ENCODE results near the gene ACP4. TPM values are rescaled to one million over a fixed set of nuclear protein-coding genes. Genes with fewer than 3 reads are reported as not detected.

ACP4 gene
- total RNA-seq, 1 donor = not detected

DNA sequence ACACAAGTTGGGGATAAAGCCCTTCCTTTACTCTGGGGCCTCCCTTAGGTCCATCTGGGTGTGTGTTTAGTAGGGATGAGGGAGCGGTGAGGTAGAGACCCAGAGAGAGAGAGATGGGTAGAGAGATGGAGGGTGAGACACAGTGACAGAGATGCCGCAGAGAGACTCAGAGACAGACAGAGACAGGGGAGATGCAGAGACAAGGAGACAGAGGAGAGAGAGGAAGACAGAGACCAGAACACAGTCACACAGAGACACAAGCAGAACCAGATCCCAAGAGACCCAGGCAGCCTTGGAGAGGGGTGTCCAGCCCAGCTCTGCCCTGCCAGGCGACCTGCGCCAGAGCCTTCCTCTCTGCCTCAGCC lies 31.0 kb downstream of the ACP4 start:
- TF ChIP-seq, protein P1, sequence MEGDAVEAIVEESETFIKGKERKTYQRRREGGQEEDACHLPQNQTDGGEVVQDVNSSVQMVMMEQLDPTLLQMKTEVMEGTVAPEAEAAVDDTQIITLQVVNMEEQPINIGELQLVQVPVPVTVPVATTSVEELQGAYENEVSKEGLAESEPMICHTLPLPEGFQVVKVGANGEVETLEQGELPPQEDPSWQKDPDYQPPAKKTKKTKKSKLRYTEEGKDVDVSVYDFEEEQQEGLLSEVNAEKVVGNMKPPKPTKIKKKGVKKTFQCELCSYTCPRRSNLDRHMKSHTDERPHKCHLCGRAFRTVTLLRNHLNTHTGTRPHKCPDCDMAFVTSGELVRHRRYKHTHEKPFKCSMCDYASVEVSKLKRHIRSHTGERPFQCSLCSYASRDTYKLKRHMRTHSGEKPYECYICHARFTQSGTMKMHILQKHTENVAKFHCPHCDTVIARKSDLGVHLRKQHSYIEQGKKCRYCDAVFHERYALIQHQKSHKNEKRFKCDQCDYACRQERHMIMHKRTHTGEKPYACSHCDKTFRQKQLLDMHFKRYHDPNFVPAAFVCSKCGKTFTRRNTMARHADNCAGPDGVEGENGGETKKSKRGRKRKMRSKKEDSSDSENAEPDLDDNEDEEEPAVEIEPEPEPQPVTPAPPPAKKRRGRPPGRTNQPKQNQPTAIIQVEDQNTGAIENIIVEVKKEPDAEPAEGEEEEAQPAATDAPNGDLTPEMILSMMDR (IDR thresholded peaks at IDR 0.05; ENCODE audit: extremely low read depth, low read depth, low read length) = no peak
- no peak overlapping the region for H3K4me3 ChIP-seq (ENCODE audit: insufficient read depth, low read length)
- H3K9me3 ChIP-seq (ENCODE audit: low read depth, low read length) = no peaks in the 10 kb centered on the region
- no peaks in the 10 kb centered on the region for H3K4me1 ChIP-seq (ENCODE audit: insufficient read depth, low read length)
- no peaks in the 10 kb centered on the region for H4K20me1 ChIP-seq (ENCODE audit: insufficient read depth, low read length)
- no peak overlapping the region for H3K27ac ChIP-seq (ENCODE audit: low read depth, low read length)
- H3K27me3 ChIP-seq (ENCODE audit: insufficient read depth, low read length) = peaks cover 28% of the 10 kb centered on the region
- no peak overlapping the region for H3K4me2 ChIP-seq (ENCODE audit: insufficient read depth, low read length)
- H3K36me3 ChIP-seq (ENCODE audit: insufficient read depth, low read length) = no peaks in the 10 kb centered on the region
- no peak for DNase-seq (ENCODE audit: insufficient read length, low spot score, missing footprints)
- no peaks in the 10 kb centered on the region for H3K79me2 ChIP-seq (ENCODE audit: insufficient read depth, low read length)
- no peak overlapping the region for H2AFZ ChIP-seq (ENCODE audit: low read length)

DNA sequence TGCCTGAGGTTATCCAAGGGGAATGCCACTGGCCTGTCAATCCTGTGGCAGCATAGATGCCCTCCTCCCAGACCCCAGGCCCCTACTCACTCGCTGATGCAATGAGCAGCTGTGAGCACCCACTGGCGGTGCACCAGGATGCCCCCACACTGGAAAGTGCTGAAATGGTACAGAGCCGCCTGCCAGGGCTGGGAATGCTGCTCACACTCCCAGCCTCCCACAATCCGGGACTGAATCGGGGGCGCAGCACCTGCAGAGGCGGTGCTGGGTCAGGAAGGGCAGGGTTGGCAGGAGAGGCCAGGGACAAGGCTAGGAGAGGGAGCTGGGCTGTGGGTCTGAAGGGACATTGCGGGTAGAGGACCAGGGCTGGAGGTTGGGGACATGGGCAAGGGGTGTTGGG lies 31.4 kb downstream of the ACP4 start:
- H3K27me3 ChIP-seq (ENCODE audit: insufficient read depth, low read length) = peaks cover 28% of the 10 kb centered on the region
- TF ChIP-seq, protein P1 (IDR thresholded peaks at IDR 0.05; ENCODE audit: extremely low read depth, low read depth, low read length) = no peak
- H3K27ac ChIP-seq (ENCODE audit: low read depth, low read length) = no peak overlapping the region
- no peaks in the 10 kb centered on the region for H3K9me3 ChIP-seq (ENCODE audit: low read depth, low read length)
- no peak overlapping the region for H2AFZ ChIP-seq (ENCODE audit: low read length)
- no peak overlapping the region for H3K4me3 ChIP-seq (ENCODE audit: insufficient read depth, low read length)
- no peaks in the 10 kb centered on the region for H3K4me1 ChIP-seq (ENCODE audit: insufficient read depth, low read length)
- H3K79me2 ChIP-seq (ENCODE audit: insufficient read depth, low read length) = no peaks in the 10 kb centered on the region
- H3K36me3 ChIP-seq (ENCODE audit: insufficient read depth, low read length) = no peaks in the 10 kb centered on the region
- no peak overlapping the region for H3K4me2 ChIP-seq (ENCODE audit: insufficient read depth, low read length)
- no peaks in the 10 kb centered on the region for H4K20me1 ChIP-seq (ENCODE audit: insufficient read depth, low read length)
- peak; percentile 66 for DNase-seq (ENCODE audit: insufficient read length, low spot score, missing footprints)

DNA sequence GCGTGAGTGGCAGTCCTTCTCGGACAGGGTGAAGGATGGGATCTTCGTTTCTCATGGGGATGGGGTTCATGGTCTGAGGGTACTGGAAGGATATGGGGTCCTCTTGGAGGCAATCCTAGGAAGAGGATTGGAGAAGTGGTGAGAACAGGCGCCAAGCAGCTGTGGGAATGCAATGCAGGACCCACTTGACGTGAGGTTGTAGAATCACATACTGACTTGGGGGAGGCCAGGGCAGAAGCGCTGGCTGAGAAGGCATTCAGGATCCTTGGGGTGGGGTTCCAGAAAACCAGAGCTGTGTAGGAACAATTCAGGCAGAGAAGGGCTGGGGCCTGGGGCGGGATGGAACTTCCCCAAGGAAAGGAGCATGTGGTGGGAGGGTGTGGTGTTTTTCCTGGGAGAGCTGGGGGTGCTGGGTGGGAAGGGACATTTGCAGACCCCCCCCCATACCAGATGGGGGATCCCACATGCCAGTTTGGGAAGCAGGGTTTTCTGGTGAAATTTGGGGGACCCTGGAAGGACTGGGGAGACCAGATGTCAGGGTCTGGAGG lies 32.5 kb downstream of the ACP4 start:
- DNase-seq (ENCODE audit: insufficient read length, low spot score, missing footprints) = peak; percentile 65
- no peaks in the 10 kb centered on the region for H3K4me1 ChIP-seq (ENCODE audit: insufficient read depth, low read length)
- no peak overlapping the region for H3K4me3 ChIP-seq (ENCODE audit: insufficient read depth, low read length)
- H3K27ac ChIP-seq (ENCODE audit: low read depth, low read length) = no peak overlapping the region
- no peaks in the 10 kb centered on the region for H3K36me3 ChIP-seq (ENCODE audit: insufficient read depth, low read length)
- H3K9me3 ChIP-seq (ENCODE audit: low read depth, low read length) = no peaks in the 10 kb centered on the region
- H3K4me2 ChIP-seq (ENCODE audit: insufficient read depth, low read length) = no peak overlapping the region
- H3K27me3 ChIP-seq (ENCODE audit: insufficient read depth, low read length) = peaks cover 28% of the 10 kb centered on the region
- TF ChIP-seq, protein P1 (IDR thresholded peaks at IDR 0.05; ENCODE audit: extremely low read depth, low read depth, low read length) = no peak
- no peak overlapping the region for H2AFZ ChIP-seq (ENCODE audit: low read length)
- H4K20me1 ChIP-seq (ENCODE audit: insufficient read depth, low read length) = no peaks in the 10 kb centered on the region
- H3K79me2 ChIP-seq (ENCODE audit: insufficient read depth, low read length) = no peaks in the 10 kb centered on the region

DNA sequence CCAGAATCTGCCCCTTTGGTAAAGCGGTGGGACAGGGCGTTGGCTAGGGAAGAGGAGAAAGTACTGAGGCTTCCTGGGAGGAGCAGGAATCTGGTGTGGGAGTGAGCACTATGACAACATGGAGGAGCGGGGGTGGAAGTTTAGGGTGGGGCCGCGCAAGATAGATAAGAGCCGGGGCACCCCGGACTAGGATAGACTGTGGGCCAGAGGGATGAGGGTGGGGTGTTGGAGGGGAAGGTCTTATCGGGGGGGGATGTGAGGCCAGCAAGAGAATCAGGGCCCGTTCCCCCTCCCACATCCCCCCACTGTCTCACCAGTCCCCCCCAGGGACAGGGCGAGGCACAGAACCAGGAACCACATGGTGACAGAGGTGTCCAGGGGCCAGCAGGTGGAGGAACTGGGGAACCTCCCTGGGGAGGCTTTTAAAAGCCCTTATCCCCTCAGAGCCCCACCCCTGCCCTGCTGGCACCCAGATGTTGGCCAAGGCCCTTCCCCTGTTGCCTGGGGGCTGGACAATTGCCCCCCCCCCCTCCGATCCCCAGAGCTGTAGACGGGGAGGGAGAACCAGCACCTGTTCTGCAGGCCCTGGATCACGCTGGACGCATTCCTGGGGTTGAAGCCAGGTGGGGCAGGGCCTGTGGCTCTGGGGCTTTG lies 33.3 kb downstream of the ACP4 start, which contains the start of gene KLK1:
TSS of gene KLK1 (minus strand) at position 399 of the 654 bp plus-strand sequence. CDS start at position 360, 39 bp downstream.
- Histone ChIP-seq H3K9me3 (ENCODE audit: low read depth, low read length) (no peaks in the 10 kb centered on the region), H3K36me3 (ENCODE audit: insufficient read depth, low read length) (no peaks in the 10 kb centered on the region), H3K4me3 (ENCODE audit: insufficient read depth, low read length) (no peak within 1 kb of the TSS), H3K27me3 (ENCODE audit: insufficient read depth, low read length) (peaks cover 27% of the 10 kb centered on the region), H3K79me2 (ENCODE audit: insufficient read depth, low read length) (no peaks in the 10 kb centered on the region), H3K27ac (ENCODE audit: low read depth, low read length) (no peak within 1 kb of the TSS), H2AFZ (ENCODE audit: low read length) (no peak within 1 kb of the TSS), H3K4me2 (ENCODE audit: insufficient read depth, low read length) (no peak within 1 kb of the TSS), H4K20me1 (ENCODE audit: insufficient read depth, low read length) (no peaks in the 10 kb centered on the region), H3K4me1 (ENCODE audit: insufficient read depth, low read length) (no peaks in the 10 kb centered on the region)
- DNase-seq (ENCODE audit: insufficient read length, low spot score, missing footprints) = peak; percentile 75
- TF ChIP-seq, protein P1 (IDR thresholded peaks at IDR 0.05; ENCODE audit: extremely low read depth, low read depth, low read length) = no peak
